Measurements from ENCODE around the gene COL4A1.

Gene COL4A1

DNA sequence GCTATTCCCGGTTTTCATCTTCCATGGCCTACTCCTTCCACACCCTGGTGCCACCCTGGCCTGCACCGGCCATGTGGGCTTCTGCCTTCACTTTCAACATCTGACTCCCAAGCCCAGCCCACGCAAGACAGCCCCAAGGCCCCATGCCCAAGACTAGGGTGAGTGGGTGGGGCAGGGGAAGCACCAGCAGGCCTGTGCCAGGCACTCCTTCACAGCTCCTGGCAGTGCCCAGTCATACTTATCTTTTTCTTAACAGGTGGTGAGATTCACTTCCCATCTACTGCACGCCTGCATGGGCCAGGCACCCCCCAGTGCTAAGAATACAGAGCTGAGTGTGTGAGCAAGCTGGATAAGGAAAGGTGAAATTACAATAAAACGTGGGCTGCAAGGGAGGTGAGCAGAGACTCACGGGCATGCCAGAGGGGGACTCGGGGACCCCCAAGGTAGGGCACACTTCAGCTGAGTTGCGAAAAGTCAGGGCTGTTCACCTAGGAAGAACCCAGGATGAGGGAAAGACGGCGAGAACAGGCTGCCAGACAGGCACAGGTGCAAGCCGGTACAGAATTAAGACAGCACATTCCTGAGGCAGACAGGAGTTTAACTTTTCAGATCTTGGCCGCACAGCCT, 55.7 kb downstream of the COL4A1 start:
- H3K18ac ChIP-seq (ENCODE audit: low read length), result no peak overlapping the region
- H4K8ac ChIP-seq (ENCODE audit: low read depth, low read length), result no peak overlapping the region
- H3K9ac ChIP-seq (ENCODE audit: low read length), result no peak overlapping the region
- H3K79me1 ChIP-seq (ENCODE audit: low read length), result no peaks in the 10 kb centered on the region
- no peaks in the 10 kb centered on the region for H3K79me2 ChIP-seq (ENCODE audit: control insufficient read depth, insufficient read depth, low read length)
- no peak for DNase-seq
- no peak overlapping the region for H3K23ac ChIP-seq (ENCODE audit: low read length)
- H3K4me1 ChIP-seq (ENCODE audit: control insufficient read depth, low read depth, low read length), result peaks cover 8% of the 10 kb centered on the region
- no peak overlapping the region for H2BK5ac ChIP-seq (ENCODE audit: low read length)
- H2BK15ac ChIP-seq (replicated peaks; ENCODE audit: low read depth), result no peak overlapping the region
- H3K4ac ChIP-seq (ENCODE audit: low read depth, low read length), result no peak overlapping the region
- no peak overlapping the region for H2BK120ac ChIP-seq (ENCODE audit: low read depth, low read length)
- no peak overlapping the region for H2AK5ac ChIP-seq (ENCODE audit: low read length)
- H3K36me3 ChIP-seq (ENCODE audit: control insufficient read depth, insufficient read depth, low read length), result no peaks in the 10 kb centered on the region
- no peak overlapping the region for H3K56ac ChIP-seq (ENCODE audit: low read length)
- no peak overlapping the region for H3K27ac ChIP-seq (ENCODE audit: low read depth, low read length)
- H4K5ac ChIP-seq (ENCODE audit: low read length), result no peak overlapping the region
- no peak overlapping the region for H3K4me2 ChIP-seq (ENCODE audit: low read length)
- WGBS (ENCODE audit: extremely low coverage, insufficient coverage, low lambda C conversion rate), result no CpG with 5 or more reads among the region's 12 CpGs
- no peak overlapping the region for H3K4me3 ChIP-seq (ENCODE audit: low read length)
- H3K27me3 ChIP-seq (ENCODE audit: insufficient read depth, low read length, poor library complexity), result no peaks in the 10 kb centered on the region

DNA sequence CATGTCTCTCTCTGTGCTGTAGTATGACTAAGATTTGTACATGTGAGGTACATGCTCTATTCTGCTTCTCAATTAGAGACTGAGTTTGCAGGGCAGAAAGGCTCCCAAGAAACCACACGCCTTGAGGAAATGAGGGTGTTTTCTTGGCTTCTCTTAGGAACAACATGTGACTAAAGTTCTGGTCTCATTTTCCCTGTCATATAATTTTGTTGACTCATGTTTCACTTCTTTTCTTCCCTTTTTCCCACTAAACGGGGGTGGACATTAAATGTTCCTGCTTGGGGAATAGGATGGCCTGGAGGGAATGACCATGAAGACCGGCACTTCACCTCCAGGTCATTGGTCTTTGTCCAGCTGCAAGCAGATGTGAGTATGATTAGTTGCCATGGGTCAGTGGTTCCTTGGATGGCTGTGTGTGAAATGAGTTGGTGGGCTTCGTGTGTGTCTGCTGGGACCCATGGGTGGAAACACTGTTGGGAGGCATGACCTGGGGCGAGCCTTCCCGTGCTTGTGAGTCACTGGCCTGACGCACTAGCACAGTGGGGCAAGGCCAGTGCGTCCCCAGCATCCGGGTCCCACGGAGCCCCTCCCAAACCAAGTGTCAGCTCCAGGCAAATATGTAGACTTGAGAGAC, 56.6 kb downstream of the COL4A1 start:
- H3K56ac ChIP-seq (ENCODE audit: low read length), result no peak overlapping the region
- H3K27ac ChIP-seq (ENCODE audit: low read depth, low read length), result no peak overlapping the region
- no peak overlapping the region for H3K4me3 ChIP-seq (ENCODE audit: low read length)
- H2BK5ac ChIP-seq (ENCODE audit: low read length), result no peak overlapping the region
- no peak overlapping the region for H2BK15ac ChIP-seq (replicated peaks; ENCODE audit: low read depth)
- H3K4ac ChIP-seq (ENCODE audit: low read depth, low read length), result no peak overlapping the region
- no peak overlapping the region for H3K18ac ChIP-seq (ENCODE audit: low read length)
- no peak overlapping the region for H3K9ac ChIP-seq (ENCODE audit: low read length)
- H3K4me2 ChIP-seq (ENCODE audit: low read length), result no peak overlapping the region
- H2AK5ac ChIP-seq (ENCODE audit: low read length), result no peak overlapping the region
- H3K23ac ChIP-seq (ENCODE audit: low read length), result peak overlapping the region; percentile 66
- DNase-seq, result no peak
- no peak overlapping the region for H2BK120ac ChIP-seq (ENCODE audit: low read depth, low read length)
- no peaks in the 10 kb centered on the region for H3K79me2 ChIP-seq (ENCODE audit: control insufficient read depth, insufficient read depth, low read length)
- no peaks in the 10 kb centered on the region for H3K79me1 ChIP-seq (ENCODE audit: low read length)
- no peaks in the 10 kb centered on the region for H3K27me3 ChIP-seq (ENCODE audit: insufficient read depth, low read length, poor library complexity)
- WGBS (ENCODE audit: extremely low coverage, insufficient coverage, low lambda C conversion rate), result no CpG with 5 or more reads among the region's 10 CpGs
- no peaks in the 10 kb centered on the region for H3K36me3 ChIP-seq (ENCODE audit: control insufficient read depth, insufficient read depth, low read length)
- H4K5ac ChIP-seq (ENCODE audit: low read length), result no peak overlapping the region
- peaks cover 8% of the 10 kb centered on the region for H3K4me1 ChIP-seq (ENCODE audit: control insufficient read depth, low read depth, low read length)
- no peak overlapping the region for H4K8ac ChIP-seq (ENCODE audit: low read depth, low read length)

DNA sequence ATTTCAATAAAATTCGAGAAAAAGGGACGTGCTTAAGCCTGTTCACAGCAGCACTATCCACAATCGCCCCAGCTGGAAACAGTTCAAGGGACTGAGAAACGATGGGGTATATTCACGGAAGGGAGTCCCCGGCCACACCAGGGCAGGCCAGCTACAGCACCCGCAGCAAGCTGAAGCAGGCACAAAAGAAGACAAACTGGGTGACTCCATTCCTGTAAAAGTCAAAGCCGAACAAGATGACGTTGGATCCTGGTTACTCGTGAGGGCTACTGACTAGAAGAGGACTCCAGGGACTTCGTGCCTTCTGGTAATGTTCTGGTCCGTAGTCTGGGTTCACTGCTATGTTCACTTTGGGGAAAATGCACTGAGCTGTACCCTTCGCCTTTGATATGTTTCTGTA, 57.6 kb downstream of the COL4A1 start:
- no peaks in the 10 kb centered on the region for H3K27me3 ChIP-seq (ENCODE audit: insufficient read depth, low read length, poor library complexity)
- H3K9ac ChIP-seq (ENCODE audit: low read length), result no peak overlapping the region
- H3K36me3 ChIP-seq (ENCODE audit: control insufficient read depth, insufficient read depth, low read length), result no peaks in the 10 kb centered on the region
- no peak overlapping the region for H2BK5ac ChIP-seq (ENCODE audit: low read length)
- no peak overlapping the region for H3K4ac ChIP-seq (ENCODE audit: low read depth, low read length)
- no peak overlapping the region for H3K4me2 ChIP-seq (ENCODE audit: low read length)
- H3K56ac ChIP-seq (ENCODE audit: low read length), result no peak overlapping the region
- no peak overlapping the region for H4K5ac ChIP-seq (ENCODE audit: low read length)
- no peak overlapping the region for H3K18ac ChIP-seq (ENCODE audit: low read length)
- no peaks in the 10 kb centered on the region for H3K79me2 ChIP-seq (ENCODE audit: control insufficient read depth, insufficient read depth, low read length)
- no peak overlapping the region for H2BK120ac ChIP-seq (ENCODE audit: low read depth, low read length)
- no peak overlapping the region for H2AK5ac ChIP-seq (ENCODE audit: low read length)
- WGBS (ENCODE audit: extremely low coverage, insufficient coverage, low lambda C conversion rate), result no CpG with 5 or more reads among the region's 13 CpGs
- H4K8ac ChIP-seq (ENCODE audit: low read depth, low read length), result no peak overlapping the region
- no peak overlapping the region for H2BK15ac ChIP-seq (replicated peaks; ENCODE audit: low read depth)
- H3K4me1 ChIP-seq (ENCODE audit: control insufficient read depth, low read depth, low read length), result peaks cover 8% of the 10 kb centered on the region
- peaks cover 2% of the 10 kb centered on the region for H3K79me1 ChIP-seq (ENCODE audit: low read length)
- H3K27ac ChIP-seq (ENCODE audit: low read depth, low read length), result no peak overlapping the region
- DNase-seq, result no peak
- H3K23ac ChIP-seq (ENCODE audit: low read length), result no peak overlapping the region
- no peak overlapping the region for H3K4me3 ChIP-seq (ENCODE audit: low read length)

DNA sequence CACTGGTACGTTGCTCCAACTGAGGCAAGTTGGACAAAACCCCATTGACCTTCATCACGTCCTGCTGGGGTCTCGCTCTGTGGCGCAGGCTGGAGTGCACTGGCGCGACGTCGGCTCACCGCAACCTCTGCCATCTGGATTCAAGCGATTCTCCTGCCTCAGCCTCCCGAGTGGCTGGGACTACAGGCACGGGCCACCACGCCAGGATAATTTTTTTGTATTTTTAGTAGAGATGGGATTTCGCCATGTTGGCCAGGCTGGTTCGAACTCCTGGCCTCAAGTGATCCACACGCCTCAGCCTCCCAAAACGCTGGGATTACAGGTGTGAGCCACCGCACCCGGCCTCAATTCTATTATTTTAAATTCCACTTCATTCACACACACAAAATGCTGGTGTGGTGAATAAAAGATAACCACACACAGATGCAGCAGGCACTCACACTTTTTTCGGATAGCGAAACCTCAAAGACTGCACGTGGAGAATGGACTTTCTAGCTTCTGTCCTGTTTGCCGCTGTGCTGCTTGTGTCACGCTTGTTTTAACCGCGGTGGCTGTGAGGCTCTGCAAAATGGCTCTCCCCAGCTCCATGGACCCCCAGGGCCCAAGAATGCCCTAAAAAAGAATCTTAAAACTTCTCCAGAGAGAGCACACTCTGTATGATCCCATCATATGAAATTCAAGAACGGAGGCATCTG, 58.4 kb downstream of the COL4A1 start:
- H4K5ac ChIP-seq (ENCODE audit: low read length), result no peak overlapping the region
- no CpG with 5 or more reads among the region's 27 CpGs for WGBS (ENCODE audit: extremely low coverage, insufficient coverage, low lambda C conversion rate)
- no peaks in the 10 kb centered on the region for H3K27me3 ChIP-seq (ENCODE audit: insufficient read depth, low read length, poor library complexity)
- peak overlapping the region; percentile 25 for H3K56ac ChIP-seq (ENCODE audit: low read length)
- no peak overlapping the region for H2AK5ac ChIP-seq (ENCODE audit: low read length)
- no peak overlapping the region for H3K4me3 ChIP-seq (ENCODE audit: low read length)
- H2BK15ac ChIP-seq (replicated peaks; ENCODE audit: low read depth), result no peak overlapping the region
- H3K4ac ChIP-seq (ENCODE audit: low read depth, low read length), result no peak overlapping the region
- H3K79me1 ChIP-seq (ENCODE audit: low read length), result peaks cover 2% of the 10 kb centered on the region
- no peak overlapping the region for H3K18ac ChIP-seq (ENCODE audit: low read length)
- no peak overlapping the region for H3K27ac ChIP-seq (ENCODE audit: low read depth, low read length)
- H4K8ac ChIP-seq (ENCODE audit: low read depth, low read length), result no peak overlapping the region
- H3K4me1 ChIP-seq (ENCODE audit: control insufficient read depth, low read depth, low read length), result peaks cover 8% of the 10 kb centered on the region
- no peak overlapping the region for H3K23ac ChIP-seq (ENCODE audit: low read length)
- H3K9ac ChIP-seq (ENCODE audit: low read length), result no peak overlapping the region
- H3K4me2 ChIP-seq (ENCODE audit: low read length), result no peak overlapping the region
- no peak overlapping the region for H2BK5ac ChIP-seq (ENCODE audit: low read length)
- no peak overlapping the region for H2BK120ac ChIP-seq (ENCODE audit: low read depth, low read length)
- DNase-seq, result no peak
- H3K36me3 ChIP-seq (ENCODE audit: control insufficient read depth, insufficient read depth, low read length), result no peaks in the 10 kb centered on the region
- H3K79me2 ChIP-seq (ENCODE audit: control insufficient read depth, insufficient read depth, low read length), result no peaks in the 10 kb centered on the region

DNA sequence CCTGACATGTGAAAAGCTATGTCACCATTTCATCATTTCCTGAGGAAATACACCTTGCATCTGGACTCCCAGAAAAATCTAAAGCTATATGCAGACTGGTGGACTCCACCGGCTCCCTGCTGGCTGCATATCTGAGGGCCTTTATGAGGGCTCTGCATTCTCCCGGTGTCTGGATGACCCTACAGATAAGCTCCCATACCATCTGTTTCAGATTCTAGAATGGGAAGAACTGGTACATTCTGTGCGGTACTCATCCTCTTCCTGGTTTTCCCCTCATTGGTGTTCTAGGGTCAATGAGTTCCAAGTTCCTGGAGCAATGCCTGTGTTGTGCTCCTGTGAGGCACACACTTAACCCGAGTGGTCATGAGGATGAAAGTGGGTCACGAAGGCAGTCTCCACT, 60.4 kb downstream of the COL4A1 start:
- Histone ChIP-seq H2AK5ac (ENCODE audit: low read length) (no peak overlapping the region), H2BK15ac (replicated peaks; ENCODE audit: low read depth) (no peak overlapping the region), H3K4ac (ENCODE audit: low read depth, low read length) (no peak overlapping the region), H3K56ac (ENCODE audit: low read length) (no peak overlapping the region), H4K5ac (ENCODE audit: low read length) (no peak overlapping the region), H2BK120ac (ENCODE audit: low read depth, low read length) (no peak overlapping the region), H4K8ac (ENCODE audit: low read depth, low read length) (no peak overlapping the region), H3K23ac (ENCODE audit: low read length) (no peak overlapping the region), H3K79me2 (ENCODE audit: control insufficient read depth, insufficient read depth, low read length) (no peaks in the 10 kb centered on the region), H3K27me3 (ENCODE audit: insufficient read depth, low read length, poor library complexity) (no peaks in the 10 kb centered on the region), H3K4me3 (ENCODE audit: low read length) (no peak overlapping the region), H3K18ac (ENCODE audit: low read length) (no peak overlapping the region), H3K4me2 (ENCODE audit: low read length) (no peak overlapping the region), H3K4me1 (ENCODE audit: control insufficient read depth, low read depth, low read length) (peaks cover 8% of the 10 kb centered on the region), H3K9ac (ENCODE audit: low read length) (no peak overlapping the region), H3K27ac (ENCODE audit: low read depth, low read length) (no peak overlapping the region), H2BK5ac (ENCODE audit: low read length) (no peak overlapping the region), H3K36me3 (ENCODE audit: control insufficient read depth, insufficient read depth, low read length) (no peaks in the 10 kb centered on the region), H3K79me1 (ENCODE audit: low read length) (peaks cover 2% of the 10 kb centered on the region)
- no peak for DNase-seq
- WGBS (ENCODE audit: extremely low coverage, insufficient coverage, low lambda C conversion rate), result no CpG with 5 or more reads among the region's 5 CpGs
